Progenitor cell of endocrine pancreas (in vitro differentiated cells): ENCODE data around the gene MRFAP1. TPM values are rescaled to one million over a fixed set of nuclear protein-coding genes. Genes with fewer than 3 reads are reported as not detected.

Experiments
- DNase-seq: peaks from one replicate; pipeline ENCODE4 v3.0.0; 2021; ENCODE audit warnings: low spot score; ENCODE audit not compliant: unreplicated experiment
- H3K27ac Mint-ChIP-seq: 2 replicates; pipeline ENCODE4 v1.8.0; 2021; ENCODE audit warnings: mild to moderate bottlenecking, moderate library complexity, mixed read lengths
- H3K27me3 Mint-ChIP-seq: 2 replicates; pipeline ENCODE4 v1.8.0; 2021; ENCODE audit warnings: mixed read lengths
- H3K36me3 Mint-ChIP-seq: 2 replicates; pipeline ENCODE4 v1.8.0; 2022; ENCODE audit warnings: mixed read lengths; ENCODE audit not compliant: insufficient read depth
- H3K4me1 Mint-ChIP-seq: 2 replicates; pipeline ENCODE4 v1.8.0; 2021; ENCODE audit warnings: low read depth, mixed read lengths
- H3K4me3 Mint-ChIP-seq: 2 replicates; pipeline ENCODE4 v1.8.0; 2021; ENCODE audit warnings: low read depth, mild to moderate bottlenecking, moderate library complexity, mixed read lengths
- H3K9me3 Mint-ChIP-seq: 2 replicates; pipeline ENCODE4 v1.8.0; 2021; ENCODE audit warnings: low read depth, mixed read lengths
- total RNA-seq: library from RNA; stranded (reverse); gene quantifications from 2 replicates; pipeline ENCODE4 v1.2.1, GENCODE V29; 2021
- TF ChIP-seq, protein P1 (sequence below): fragments of 200-600 bp; sonication (generic); IDR thresholded peaks from one replicate; pipeline ENCODE4 v1.5.0; 2021; ENCODE audit warnings: antibody characterized with exemption, mild to moderate bottlenecking; ENCODE audit not compliant: unreplicated experiment

The MRFAP1 gene
- total RNA-seq, 1 donor from 2014 or later: 223 TPM

DNA sequence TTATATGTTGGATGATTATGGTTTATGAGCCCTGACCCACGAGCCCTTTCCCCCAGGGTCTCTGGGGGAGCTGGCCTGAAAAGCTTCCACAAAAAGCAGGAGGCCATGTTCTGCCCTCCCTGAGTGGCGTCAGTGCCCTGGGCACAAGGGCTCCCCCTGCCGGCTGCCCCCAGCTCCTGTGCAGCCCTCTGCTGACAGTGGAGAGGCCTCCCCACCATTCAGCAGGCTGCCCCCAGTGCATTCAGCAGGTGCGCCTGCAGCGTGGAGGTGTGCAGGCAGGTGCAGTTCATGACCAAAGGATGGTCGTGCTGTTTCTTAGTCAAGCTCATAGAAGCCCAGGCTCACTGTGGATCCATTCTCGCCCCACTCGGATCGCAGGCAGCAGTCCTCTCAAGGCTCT, 40.7 kb downstream of the MRFAP1 start:
- Mint-ChIP-seq H3K27ac (no peak overlapping the region), H3K4me1 (peaks cover 8% of the 10 kb centered on the region), H3K36me3 (peaks cover 17% of the 10 kb centered on the region), H3K4me3 (no peak overlapping the region), H3K9me3 (no peaks in the 10 kb centered on the region), H3K27me3 (no peaks in the 10 kb centered on the region)
- DNase-seq: no peak
- TF ChIP-seq, protein P1, sequence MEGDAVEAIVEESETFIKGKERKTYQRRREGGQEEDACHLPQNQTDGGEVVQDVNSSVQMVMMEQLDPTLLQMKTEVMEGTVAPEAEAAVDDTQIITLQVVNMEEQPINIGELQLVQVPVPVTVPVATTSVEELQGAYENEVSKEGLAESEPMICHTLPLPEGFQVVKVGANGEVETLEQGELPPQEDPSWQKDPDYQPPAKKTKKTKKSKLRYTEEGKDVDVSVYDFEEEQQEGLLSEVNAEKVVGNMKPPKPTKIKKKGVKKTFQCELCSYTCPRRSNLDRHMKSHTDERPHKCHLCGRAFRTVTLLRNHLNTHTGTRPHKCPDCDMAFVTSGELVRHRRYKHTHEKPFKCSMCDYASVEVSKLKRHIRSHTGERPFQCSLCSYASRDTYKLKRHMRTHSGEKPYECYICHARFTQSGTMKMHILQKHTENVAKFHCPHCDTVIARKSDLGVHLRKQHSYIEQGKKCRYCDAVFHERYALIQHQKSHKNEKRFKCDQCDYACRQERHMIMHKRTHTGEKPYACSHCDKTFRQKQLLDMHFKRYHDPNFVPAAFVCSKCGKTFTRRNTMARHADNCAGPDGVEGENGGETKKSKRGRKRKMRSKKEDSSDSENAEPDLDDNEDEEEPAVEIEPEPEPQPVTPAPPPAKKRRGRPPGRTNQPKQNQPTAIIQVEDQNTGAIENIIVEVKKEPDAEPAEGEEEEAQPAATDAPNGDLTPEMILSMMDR: no peak

DNA sequence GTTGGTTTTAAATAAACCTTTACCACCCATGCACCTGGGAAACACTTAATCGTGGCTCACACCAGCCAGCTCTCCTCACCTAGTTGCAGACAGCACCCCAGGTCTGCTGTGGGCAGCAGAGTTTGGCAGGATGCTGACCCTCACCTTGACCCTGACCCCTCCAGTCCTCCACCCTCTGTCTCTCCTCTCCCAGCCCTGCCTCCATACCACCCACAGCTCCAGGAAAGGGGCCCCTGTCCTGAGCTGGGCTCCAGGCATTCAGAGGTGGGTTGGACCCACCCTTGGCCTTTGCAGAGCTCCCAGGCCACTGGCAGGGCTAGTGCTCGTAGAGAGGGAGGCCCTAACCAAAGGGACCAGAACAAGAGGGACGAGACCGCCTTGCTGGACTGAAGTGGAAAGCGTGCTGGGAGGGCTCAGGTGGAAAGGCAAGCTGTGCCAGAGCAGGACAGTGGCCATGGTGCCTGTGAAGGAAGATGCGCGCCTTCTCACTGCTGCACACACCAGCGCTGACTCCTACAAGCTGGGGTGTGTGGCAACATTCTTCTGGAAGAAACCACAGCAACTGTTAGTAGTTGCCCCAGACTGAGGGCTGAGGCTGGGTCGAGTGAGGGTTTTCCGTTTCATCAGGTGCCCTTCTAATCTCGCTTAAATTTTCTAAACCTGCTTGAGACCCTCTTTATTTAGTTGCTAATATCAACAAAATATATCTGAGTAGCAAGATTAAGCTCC, 42.5 kb downstream of the MRFAP1 start:
- no peak overlapping the region for H3K4me3 Mint-ChIP-seq
- H3K36me3 Mint-ChIP-seq: peaks cover 8% of the 10 kb centered on the region
- H3K27ac Mint-ChIP-seq: no peak overlapping the region
- H3K9me3 Mint-ChIP-seq: no peaks in the 10 kb centered on the region
- H3K27me3 Mint-ChIP-seq: no peaks in the 10 kb centered on the region
- TF ChIP-seq, protein P1: no peak
- peaks cover 6% of the 10 kb centered on the region for H3K4me1 Mint-ChIP-seq
- no peak for DNase-seq

DNA sequence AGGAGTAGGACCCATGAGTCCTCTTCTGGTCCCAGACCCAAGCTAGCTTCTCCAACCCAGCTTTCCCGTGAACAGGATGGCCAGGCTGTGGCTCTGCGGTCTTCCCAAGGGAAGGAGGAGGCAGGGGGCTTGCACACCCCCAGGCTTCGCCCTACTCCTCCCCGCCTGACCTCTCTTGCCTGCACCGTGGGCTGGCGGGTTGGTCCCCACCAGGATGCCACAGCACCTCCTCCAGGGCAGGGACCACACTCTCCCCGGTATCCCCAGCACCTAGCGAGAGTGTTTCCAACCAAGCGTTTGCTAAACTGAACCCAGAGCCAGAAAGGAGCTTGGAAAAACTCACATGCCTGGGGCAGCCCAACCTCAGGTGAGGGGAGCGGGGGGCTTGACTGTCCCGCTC, 44.2 kb downstream of the MRFAP1 start:
- TF ChIP-seq, protein P1: no peak
- no peaks in the 10 kb centered on the region for H3K27me3 Mint-ChIP-seq
- H3K36me3 Mint-ChIP-seq: peaks cover 4% of the 10 kb centered on the region
- peaks cover 21% of the 10 kb centered on the region for H3K4me1 Mint-ChIP-seq
- DNase-seq: no peak
- H3K27ac Mint-ChIP-seq: no peak overlapping the region
- no peak overlapping the region for H3K4me3 Mint-ChIP-seq
- no peaks in the 10 kb centered on the region for H3K9me3 Mint-ChIP-seq

DNA sequence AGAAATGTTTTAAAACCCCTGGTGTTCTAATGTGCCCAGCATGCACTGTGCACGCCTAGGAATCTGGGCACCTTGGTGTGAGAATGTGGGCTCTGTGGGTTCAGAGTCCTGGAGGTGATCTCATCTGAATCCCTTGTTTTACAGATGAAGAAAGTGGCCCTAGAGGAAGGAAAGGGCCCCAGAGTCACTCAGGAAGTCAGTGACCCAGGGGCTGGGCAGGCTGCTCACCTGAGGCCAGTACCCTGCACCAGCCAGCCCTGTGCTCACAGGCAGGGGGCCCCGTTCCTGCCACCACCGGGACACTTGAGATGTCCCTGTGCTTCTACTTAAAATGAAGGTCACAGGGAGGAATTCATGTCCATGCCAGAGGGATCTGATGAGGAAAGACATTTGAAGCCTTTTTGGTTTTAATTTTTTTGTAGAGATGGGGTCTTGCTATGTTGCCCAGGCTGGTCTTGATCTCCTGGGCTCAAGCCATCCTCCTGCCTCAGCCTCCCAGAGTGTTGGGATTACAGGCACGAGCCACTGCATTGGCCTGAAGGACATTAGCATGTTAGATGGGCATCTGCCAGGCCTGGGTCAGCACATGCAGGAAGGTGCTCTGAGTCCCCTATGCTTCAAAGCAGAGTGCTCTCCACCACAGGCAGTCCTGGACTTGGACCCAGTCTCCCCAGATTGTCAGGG, 45.8 kb downstream of the MRFAP1 start:
- Mint-ChIP-seq H3K9me3 (no peaks in the 10 kb centered on the region), H3K36me3 (peaks cover 4% of the 10 kb centered on the region), H3K4me1 (peaks cover 28% of the 10 kb centered on the region)

More for the DNA sequence above, 45.8 kb downstream of the MRFAP1 start:
- Mint-ChIP-seq H3K27me3 (no peaks in the 10 kb centered on the region), H3K27ac (no peak overlapping the region), H3K4me3 (no peak overlapping the region)
- DNase-seq: no peak
- TF ChIP-seq, protein P1: no peak
